ENCODE results near the gene SSX5.
"Not testable (repeated sequence)": the region's sequence is repeated elsewhere in the genome, so short reads cannot be mapped to it uniquely, and the experiment has no call there.

- not testable (repeated sequence) for TF ChIP-seq CTCF (conservative IDR thresholded peaks at IDR 0.05 in 1 of 2, IDR thresholded peaks at IDR 0.05 in 1 of 2; ENCODE audit: extremely low read depth in 1 of 2, insufficient read depth in 1 of 2, low read depth in 1 of 2, low read length in 2 of 2); EZH2 (IDR thresholded peaks at IDR 0.05; ENCODE audit: borderline replicate concordance, low read length)
Observed at GRCh38 chrX:48166322-48166721, 30.3 kb downstream of the SSX5 start.
